Right lung (tissue), 5 donors: ENCODE results near the gene MESD. TPM values are rescaled to one million over a fixed set of nuclear protein-coding genes. Genes with fewer than 3 reads are reported as not detected.
A peak's percentile ranks its signal among the peaks of the same experiment; 100 is the strongest.

Source experiments
- DNase-seq, 2 donors: peaks; one replicate each; pipeline ENCODE4 v3.0.0-alpha.2; 2013
- polyA plus RNA-seq, 5 donors: library from polyadenylated mRNA; unstranded; fragments of 120-200 nt; gene quantifications; one replicate each; pipeline versions ENCODE4 v1.2.1 to v1.2.3, GENCODE V29; 2013; ENCODE audit warnings: inconsistent platforms in 1 of 5, low replicate concordance in 1 of 5; ENCODE audit not compliant: insufficient read length in 5 of 5, insufficient read depth in 1 of 5

Gene MESD
- polyA plus RNA-seq, 5 donors, result 37.1 to 44.5 (median 43.4) TPM

- no peak for DNase-seq
Measured at GRCh38 chr15:80940331-80940730, 49.3 kb downstream of the MESD start.

GRCh38 chr15:80939216-80939615 lies 50.4 kb downstream of the MESD start:
- DNase-seq, result no peak

GRCh38 chr15:80937718-80938117 lies 51.9 kb downstream of the MESD start:
- no peak for DNase-seq

GRCh38 chr15:80936288-80937078 lies 53.1 kb downstream of the MESD start:
- no peak for DNase-seq

GRCh38 chr15:80934761-80935221 lies 54.8 kb downstream of the MESD start:
- DNase-seq, result peak; percentile 8 to 16

GRCh38 chr15:80932989-80933388 lies 56.6 kb downstream of the MESD start:
- DNase-seq, result peak; percentile 8 to 12

GRCh38 chr15:80932513-80932815 lies 57.2 kb downstream of the MESD start:
- peak; percentile 2 to 7 for DNase-seq

GRCh38 chr15:80931721-80932512 lies 57.7 kb downstream of the MESD start:
- DNase-seq, result no peak

- no peak for DNase-seq
Measured at GRCh38 chr15:80931191-80931590, 58.4 kb downstream of the MESD start.

GRCh38 chr15:80929689-80930088 lies 59.9 kb downstream of the MESD start:
- no peak for DNase-seq

- no peak for DNase-seq
Measured at GRCh38 chr15:80929225-80929624, 60.4 kb downstream of the MESD start.

GRCh38 chr15:80926126-80926525 lies 63.5 kb downstream of the MESD start:
- DNase-seq, result no peak

- no peak for DNase-seq
Measured at GRCh38 chr15:80925597-80926059, 64.0 kb downstream of the MESD start.

GRCh38 chr15:80924278-80924677 lies 65.3 kb downstream of the MESD start:
- DNase-seq, result no peak

GRCh38 chr15:80923668-80924067 lies 66.0 kb downstream of the MESD start:
- no peak for DNase-seq

GRCh38 chr15:80921736-80922410 lies 67.7 kb downstream of the MESD start:
- DNase-seq, result no peak

- DNase-seq, result no peak
Measured at GRCh38 chr15:80920271-80920699, 69.3 kb downstream of the MESD start.

GRCh38 chr15:80918196-80918783 lies 71.3 kb downstream of the MESD start:
- no peak for DNase-seq

GRCh38 chr15:80916056-80916455 lies 73.6 kb downstream of the MESD start:
- DNase-seq, result no peak

GRCh38 chr15:80915472-80915871 lies 74.1 kb downstream of the MESD start:
- no peak for DNase-seq

- DNase-seq, result no peak
Measured at GRCh38 chr15:80913541-80913940, 76.1 kb downstream of the MESD start.

GRCh38 chr15:80912673-80913072 lies 76.9 kb downstream of the MESD start:
- DNase-seq, result no peak
